Activated T-cell treated with anti-CD3 and anti-CD28 coated beads, Interleukin-2, amount 50 U/mL, for 1 hour (primary cell): ENCODE results near the gene GCLC.
"Not testable (repeated sequence)": the region's sequence is repeated elsewhere in the genome, so short reads cannot be mapped to it uniquely, and the experiment has no call there.

Source experiments
- DNase-seq: peaks from one replicate; pipeline ENCODE4 v3.0.0-alpha.2; 2020

GCLC gene

DNA sequence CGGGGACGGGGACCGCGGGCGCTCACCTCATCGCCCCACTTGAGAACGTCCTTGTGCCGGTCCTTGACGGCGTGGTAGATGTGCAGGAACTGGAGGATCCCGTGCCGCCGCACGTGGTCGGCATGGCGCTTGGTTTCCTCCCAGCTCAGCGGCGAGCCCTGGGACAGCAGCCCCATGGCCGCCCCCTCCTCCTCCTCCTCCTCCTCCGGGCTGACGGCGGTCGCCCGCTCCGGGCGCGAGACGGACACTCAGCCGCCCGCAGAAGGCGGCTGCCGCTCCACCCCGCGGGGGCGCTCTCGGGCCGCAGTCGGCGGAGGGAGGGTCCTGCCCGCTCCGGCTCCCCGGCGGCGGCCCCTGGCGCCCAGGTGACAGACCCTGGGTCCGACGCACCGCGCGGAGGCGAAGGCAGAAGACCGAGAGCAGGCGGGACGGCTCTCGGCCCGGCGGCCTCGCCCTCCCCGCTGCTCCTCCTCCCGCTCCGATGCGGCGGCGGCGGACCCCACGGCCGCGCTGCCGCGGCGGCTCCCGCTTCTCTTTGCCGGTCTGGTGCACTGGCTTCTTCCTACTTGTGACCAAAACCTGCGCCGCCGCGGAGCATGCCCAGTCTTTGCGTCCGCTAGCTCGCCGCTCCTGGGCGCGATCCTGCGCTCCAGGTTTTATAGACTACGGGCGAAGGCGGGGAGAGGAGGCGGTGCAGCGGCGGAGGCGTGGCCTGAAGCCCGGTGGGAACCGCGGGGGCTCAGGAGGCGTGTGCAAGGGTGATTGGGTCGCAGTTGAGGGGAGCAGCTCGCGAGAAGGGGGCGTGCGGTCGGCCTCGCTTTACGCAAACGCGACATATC, at the start of gene GCLC:
TSS of gene GCLC (minus strand) at position 632 of the 839 bp plus-strand sequence. CDS start at position 176, 456 bp downstream.
- DNase-seq, result peak; percentile 88

DNA sequence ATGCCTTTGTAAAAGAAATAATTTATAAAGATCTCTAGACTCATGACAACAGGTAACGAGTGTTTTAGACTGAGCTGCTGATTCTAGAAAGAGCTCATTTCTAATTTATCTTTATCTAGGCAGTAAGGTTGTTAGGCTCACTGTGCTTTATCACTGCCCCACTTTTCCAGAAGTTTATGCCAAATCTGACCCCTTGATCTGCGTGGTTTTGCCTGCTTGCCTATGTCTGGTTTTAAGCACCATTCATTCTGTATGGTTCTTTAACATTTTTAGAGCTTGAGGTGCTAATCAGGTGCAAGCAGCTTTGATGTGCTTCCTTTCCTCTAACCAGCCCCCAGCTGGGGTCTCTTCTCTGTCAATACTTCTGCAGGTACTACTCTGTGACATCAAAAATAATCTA, 49.7 kb upstream of the GCLC start:
- DNase-seq, result no peak

- DNase-seq, result no peak
Measured at GRCh38 chr6:53593001-53593488, 48.1 kb upstream of the GCLC start.

- no peak for DNase-seq
Measured at GRCh38 chr6:53591873-53592272, 47.0 kb upstream of the GCLC start.

DNA sequence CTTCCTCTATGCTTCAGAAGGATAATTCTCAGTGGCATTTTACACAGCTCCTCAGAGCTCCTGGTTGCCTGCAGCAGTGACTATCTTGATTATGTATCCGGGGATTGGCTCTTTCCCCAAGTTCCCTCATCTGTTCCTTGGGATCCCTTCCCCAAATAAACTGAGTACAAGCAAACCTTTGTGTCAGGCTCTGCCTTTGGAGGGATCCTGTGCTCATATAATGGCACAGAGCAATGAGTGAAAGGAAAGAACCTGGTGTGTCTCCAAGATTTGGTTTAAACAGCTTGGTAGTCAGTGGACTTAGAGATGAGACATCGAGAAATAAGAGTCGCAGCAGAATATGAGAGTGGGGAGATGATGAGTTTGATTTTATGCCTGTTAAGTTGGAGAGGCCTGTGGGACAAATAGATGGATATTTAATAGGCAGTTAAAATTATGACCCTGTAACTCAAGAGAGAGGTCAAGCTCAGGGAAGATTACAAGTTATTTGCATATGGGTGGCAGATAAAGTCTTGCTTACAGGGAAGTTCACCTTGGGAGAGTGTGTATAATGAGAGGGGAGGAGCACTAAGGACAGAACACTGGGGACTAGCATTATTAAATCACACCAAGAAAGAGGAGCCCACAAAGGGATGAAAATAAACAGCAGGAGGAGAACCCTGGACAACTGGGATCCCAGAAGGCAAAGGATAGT, 44.1 kb upstream of the GCLC start:
- no peak for DNase-seq

DNA sequence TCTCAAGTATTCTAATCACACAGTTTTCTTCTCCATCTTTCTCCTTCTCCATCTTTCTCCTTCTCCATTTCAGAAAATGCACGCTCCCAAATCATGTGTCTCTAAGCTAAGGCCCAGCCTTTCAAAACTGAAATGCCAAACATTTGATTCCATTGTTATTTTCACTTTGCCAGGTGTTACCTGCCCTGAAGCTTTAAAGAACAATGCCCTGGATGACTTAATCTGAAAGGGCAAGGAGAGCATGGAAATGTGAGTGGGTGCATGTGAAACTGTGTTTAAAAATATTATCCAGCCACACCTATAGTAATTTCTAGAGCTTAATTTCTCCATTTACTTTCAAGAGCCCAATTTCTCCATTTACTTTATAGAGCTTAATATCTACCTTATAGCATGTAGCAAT, 42.4 kb upstream of the GCLC start:
- no peak for DNase-seq

DNA sequence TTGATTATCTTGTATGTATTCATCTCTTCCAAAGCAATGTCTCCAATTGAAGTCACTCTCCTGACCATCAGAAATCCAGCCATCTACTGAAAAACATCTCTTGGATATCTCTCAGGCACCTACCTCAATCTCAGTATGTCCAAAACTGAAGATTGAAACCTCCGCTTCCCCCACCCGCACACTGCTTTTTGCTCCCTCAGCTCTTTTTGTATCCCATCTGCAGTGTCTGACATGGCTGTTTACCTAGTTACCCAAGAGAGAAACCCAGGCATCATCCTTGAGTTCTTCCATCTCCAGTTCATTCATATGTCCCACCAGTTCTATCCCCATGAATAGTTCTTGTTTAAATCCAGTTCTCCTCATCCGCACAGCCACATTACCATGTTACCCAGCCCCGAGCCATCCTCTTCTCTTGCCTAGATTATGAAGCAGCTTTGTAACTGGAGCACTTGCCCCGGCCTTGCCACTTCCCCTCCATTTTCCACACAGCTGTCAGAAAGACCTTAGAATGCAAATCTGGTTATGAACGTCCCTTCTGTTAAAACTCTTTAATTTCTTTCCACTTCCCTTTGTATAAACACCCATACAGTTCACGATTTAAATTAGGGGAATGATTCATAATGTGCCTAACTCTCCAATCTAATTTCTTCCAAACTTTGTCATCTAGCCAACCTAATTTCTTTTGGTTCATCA, 40.5 kb upstream of the GCLC start:
- DNase-seq, result no peak

DNA sequence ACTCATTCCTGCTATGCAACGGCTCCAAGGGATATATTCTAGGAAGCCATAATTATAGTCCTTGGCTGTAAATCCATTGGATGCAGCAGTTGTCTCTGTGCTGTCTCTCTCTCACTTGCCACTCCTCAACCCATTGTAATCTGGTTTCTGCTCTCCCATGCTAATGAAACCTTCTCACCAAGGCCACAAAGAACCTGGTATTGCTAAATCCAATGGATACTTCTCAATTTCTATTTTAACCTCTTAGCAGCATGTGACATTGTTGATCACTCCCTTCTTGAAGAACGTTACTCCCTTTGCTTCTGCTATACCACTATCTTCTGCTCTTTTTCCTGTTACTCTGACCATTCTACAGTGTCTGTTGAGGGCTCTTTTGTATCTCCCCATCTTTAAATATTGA, 39.8 kb upstream of the GCLC start:
- DNase-seq, result no peak

GRCh38 chr6:53583451-53583850, 38.5 kb upstream of the GCLC start:
- no peak for DNase-seq

DNA sequence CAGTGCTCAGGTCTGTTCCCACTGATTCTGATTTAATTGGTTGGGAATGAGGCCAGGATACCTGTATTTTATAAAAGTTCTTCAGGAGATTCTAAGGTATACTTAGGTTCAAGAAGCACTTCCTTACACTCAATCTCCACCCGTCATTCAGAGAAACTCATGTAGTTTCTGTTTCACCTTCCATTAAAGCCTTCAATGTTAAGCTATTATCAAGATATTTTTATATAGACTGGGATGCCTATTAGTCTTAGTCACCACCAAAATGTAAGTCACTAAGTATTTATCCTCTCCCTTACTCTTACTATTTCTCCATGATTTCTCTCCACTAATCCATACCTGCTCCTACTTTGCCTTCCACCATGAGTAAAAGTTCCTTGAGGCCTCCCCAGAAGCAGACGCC, 38.1 kb upstream of the GCLC start:
- no peak for DNase-seq

DNA sequence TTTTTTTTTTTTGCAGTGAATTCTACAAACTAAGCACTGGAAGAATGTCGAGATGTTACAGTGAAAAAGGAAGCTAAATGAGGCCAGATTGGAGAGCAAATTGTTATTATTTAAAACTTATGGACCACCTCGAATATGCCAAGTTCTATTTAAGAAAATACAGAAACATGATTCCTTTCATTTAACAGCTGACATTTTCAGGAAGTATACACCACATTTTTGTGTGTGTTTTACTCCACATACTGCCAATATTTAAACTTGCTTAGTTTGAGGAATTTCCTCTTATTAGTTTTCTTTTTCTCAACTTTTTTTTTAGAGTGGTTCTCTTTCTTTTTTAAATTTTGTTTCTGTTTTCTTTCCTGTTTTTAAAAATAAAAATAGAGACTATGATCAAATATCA, 37.0 kb upstream of the GCLC start:
- DNase-seq, result no peak

DNA sequence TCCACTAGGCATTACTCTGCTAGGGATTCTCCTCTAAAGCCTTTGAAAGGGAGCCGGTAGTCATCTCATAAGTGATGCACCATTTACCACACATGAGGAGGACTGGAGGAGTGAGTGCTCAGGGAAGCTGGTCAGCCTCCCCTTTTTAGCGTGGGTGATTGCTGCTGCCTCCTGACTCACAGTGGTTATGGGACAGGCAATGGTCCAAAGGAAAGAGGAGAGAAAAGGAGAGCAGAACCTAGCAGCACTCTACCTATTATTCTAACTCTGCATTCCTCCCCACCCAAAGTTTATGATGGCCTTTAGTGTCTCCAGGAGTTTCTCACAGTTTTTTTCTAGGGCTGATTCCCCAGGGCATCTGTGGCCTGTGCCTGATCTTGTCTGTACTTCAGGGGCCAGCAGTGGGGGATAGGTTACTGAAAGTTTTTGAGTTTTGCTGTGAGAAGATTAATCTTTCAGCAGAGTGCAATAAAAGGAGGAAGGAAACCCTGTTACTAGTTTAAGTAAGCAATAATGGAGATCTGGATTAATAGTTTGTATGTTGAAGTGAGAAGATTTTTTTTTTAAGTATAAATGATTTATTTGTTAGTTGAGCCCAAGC, 36.4 kb upstream of the GCLC start:
- no peak for DNase-seq

DNA sequence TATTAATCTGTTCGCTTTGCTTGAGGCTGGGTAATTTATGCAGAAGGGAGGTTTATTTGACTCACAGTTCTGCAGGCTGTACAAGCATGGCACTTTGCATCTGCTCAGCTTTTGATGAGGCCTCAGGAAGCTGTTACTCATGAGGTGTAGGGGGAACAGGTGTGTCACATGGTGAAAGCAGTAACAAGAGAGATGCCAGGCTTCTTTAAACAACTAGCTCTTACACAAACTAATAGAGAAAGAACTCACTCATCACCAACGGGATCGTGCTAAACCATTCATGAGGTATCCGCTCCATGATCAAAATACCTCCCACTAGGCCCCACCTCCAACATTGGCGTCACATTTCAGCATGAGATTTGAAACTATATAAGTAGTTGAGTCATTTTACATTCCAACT, 34.4 kb upstream of the GCLC start:
- DNase-seq, result no peak

GRCh38 chr6:53578371-53578770, 33.5 kb upstream of the GCLC start:
- DNase-seq, result no peak

DNA sequence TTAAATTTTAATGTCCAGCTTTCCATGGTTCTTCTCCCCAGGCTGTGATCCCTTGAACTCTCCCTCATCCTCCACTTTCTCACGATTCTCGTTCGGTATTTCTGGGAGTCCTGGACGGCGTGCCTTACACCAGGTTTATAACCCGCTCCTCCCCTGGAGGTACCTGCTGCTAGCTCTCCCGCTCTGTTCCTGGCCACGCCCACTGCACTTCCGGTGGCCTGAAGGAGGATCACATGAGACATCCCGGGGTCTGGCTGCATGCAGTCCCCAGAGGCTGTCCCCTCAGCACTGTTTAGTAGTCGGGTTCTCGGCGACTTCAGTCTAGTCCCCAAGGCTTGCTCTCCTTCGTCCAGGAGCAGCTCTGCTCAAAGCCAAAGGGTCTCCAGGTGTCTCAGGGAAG, 28.4 kb upstream of the GCLC start:
- DNase-seq, result no peak

DNA sequence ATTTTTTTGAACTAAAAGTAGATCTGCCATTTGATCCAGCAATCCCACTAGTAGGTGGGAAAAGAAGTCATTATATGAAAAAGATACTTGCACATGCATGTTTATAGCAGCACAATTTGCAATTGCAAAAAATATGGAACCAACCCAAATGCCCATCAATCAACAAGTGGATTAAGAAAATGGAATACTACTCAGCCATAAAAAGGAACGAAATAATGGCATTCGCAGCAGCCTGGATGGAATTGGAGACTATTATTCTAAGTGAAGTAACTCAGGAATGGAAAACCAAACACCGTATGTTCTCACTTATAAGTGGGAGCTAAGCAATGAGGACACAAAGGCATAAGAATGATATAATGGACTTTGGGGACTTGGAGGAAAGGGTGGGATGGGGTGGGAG, 27.5 kb upstream of the GCLC start:
- DNase-seq, result not testable (repeated sequence)

GRCh38 chr6:53568776-53569616, 24.1 kb upstream of the GCLC start:
- DNase-seq, result no peak

DNA sequence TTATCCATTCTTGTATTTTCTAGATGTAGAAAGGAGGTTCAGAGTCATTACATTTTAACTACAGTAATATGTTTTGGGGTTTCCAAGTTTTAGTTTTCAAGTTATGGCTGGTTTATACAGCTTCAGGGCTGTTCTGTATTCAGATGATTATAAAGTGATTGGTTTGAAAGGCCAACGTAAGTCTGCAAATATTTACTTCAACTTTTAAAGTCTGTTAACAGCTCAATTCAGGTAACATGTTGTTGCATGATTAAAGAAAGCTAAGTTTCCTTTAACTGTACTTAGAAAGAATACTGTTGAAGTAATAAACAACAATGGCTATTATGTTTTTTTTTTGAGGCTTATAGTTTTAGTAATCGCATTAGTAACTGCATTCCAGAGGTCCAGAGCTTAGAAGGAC, 22.8 kb upstream of the GCLC start:
- no peak for DNase-seq

DNA sequence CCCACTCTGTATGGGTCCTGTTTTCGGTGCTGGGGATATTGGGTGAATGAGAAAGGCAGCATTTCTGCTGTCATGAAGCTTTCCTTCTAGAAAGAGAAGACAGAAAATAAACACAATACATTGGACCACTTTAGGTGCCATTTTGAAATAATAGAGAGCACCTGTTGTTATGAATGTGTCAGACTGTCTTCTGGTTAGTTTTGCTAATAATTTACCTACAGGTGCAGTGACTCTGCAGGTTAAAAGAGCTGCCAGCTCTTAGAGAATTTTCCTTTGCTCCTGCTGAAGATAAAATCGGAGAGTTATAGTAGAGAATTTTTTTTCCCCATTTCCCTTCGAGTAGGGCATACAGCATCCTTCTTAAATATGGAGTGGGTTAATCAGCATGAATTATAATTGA, 21.9 kb upstream of the GCLC start:
- no peak for DNase-seq

DNA sequence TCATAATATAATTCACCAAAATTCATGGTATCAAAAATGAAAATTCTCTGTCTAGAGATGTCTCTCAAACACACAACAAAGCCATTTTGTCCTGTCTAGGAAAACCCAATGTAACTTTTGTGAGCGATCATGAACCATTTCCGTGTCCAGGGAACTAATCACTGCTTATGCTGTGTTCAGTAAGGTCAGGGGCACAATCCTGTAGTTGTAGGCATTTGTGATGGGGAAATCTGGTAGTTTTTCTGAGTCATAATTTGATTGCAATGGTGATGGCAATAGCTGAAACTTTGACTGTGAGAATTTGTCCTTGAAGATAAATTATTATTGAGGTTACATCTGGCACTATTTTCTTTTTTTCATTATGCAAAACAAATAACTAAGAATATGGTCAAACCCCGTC, 21.0 kb upstream of the GCLC start:
- no peak for DNase-seq

- no peak for DNase-seq
Measured at GRCh38 chr6:53564401-53565065, 19.6 kb upstream of the GCLC start.
